GM23338 (cell line): ENCODE measurements around the gene LATS2. TPM values are rescaled to one million over a fixed set of nuclear protein-coding genes. Genes with fewer than 3 reads are reported as not detected.

ENCODE experiments used
- ATAC-seq: fragments of 200-7000 bp; cut with Tn5 transposase; 3 replicates; pipeline ENCODE4 v1.9.1; 2020
- DNase-seq: peaks from one replicate; pipeline ENCODE4 v3.0.0-alpha.2; 2015; ENCODE audit warnings: low spot score
- H2AFZ ChIP-seq: fragments of 200-600 bp; sonication (generic); 2 replicates; pipeline ENCODE4 v1.8.0; 2016; ENCODE audit warnings: antibody characterized with exemption, mild to moderate bottlenecking, moderate library complexity
- H3F3A ChIP-seq: fragments of 200-600 bp; sonication (generic); replicated peaks from 2 replicates; pipeline ENCODE4 v1.8.0; 2017; ENCODE audit warnings: antibody characterized with exemption, mixed run types, low read depth
- H3K27ac ChIP-seq: fragments of 200-600 bp; sonication (generic); 2 replicates; pipeline ENCODE4 v1.6.1; 2016; ENCODE audit warnings: low read depth
- H3K27me3 ChIP-seq: fragments of 200-600 bp; sonication (generic); 2 replicates; pipeline ENCODE4 v1.8.0; 2016; ENCODE audit warnings: mild to moderate bottlenecking, mixed run types, moderate library complexity; ENCODE audit not compliant: insufficient read depth
- H3K36me3 ChIP-seq: fragments of 200-600 bp; sonication (generic); 2 replicates; pipeline ENCODE4 v1.8.0; 2016; ENCODE audit warnings: mild to moderate bottlenecking; ENCODE audit not compliant: insufficient read depth
- H3K4me1 ChIP-seq: fragments of 200-600 bp; sonication (generic); 2 replicates; pipeline ENCODE4 v1.8.0; 2016; ENCODE audit warnings: mild to moderate bottlenecking, moderate library complexity; ENCODE audit not compliant: insufficient read depth
- H3K4me2 ChIP-seq: fragments of 200-600 bp; sonication (generic); 2 replicates; pipeline ENCODE4 v1.7.1; 2017; ENCODE audit warnings: mixed run types
- H3K4me3 ChIP-seq: fragments of 200-600 bp; sonication (generic); 2 replicates; pipeline ENCODE4 v1.6.1; 2016; ENCODE audit warnings: mixed run types
- H3K79me2 ChIP-seq: fragments of 200-600 bp; sonication (generic); replicated peaks from 2 replicates; pipeline ENCODE4 v1.8.0; 2017; ENCODE audit warnings: mild to moderate bottlenecking; ENCODE audit not compliant: insufficient read depth
- H3K9me2 ChIP-seq: fragments of 200-600 bp; sonication (generic); 2 replicates; pipeline ENCODE4 v1.8.0; 2017; ENCODE audit not compliant: insufficient read depth
- H4K20me1 ChIP-seq: fragments of 200-600 bp; sonication (generic); replicated peaks from 2 replicates; pipeline ENCODE4 v1.8.0; 2017; ENCODE audit warnings: mild to moderate bottlenecking; ENCODE audit not compliant: insufficient read depth
- H3K27ac Mint-ChIP-seq: 2 replicates; pipeline ENCODE4 v1.8.0; 2020; ENCODE audit warnings: inconsistent platforms, mild to moderate bottlenecking, moderate library complexity, mixed read lengths
- H3K27me3 Mint-ChIP-seq: 3 replicates; pipeline ENCODE4 v1.8.0; 2022; ENCODE audit warnings: low read depth, mild to moderate bottlenecking, moderate library complexity, mixed read lengths, inconsistent platforms; ENCODE audit not compliant: insufficient read depth, poor library complexity
- H3K36me3 Mint-ChIP-seq: 3 replicates; pipeline ENCODE4 v1.8.0; 2021; ENCODE audit warnings: low read depth, mild to moderate bottlenecking, inconsistent platforms, moderate library complexity, mixed read lengths
- H3K4me1 Mint-ChIP-seq: 3 replicates; pipeline ENCODE4 v1.8.0; 2020; ENCODE audit warnings: mild to moderate bottlenecking, inconsistent platforms, mixed read lengths
- H3K4me3 Mint-ChIP-seq: 3 replicates; pipeline ENCODE4 v1.8.0; 2021; ENCODE audit warnings: moderate library complexity, mild to moderate bottlenecking, inconsistent platforms, mixed read lengths
- H3K9me3 Mint-ChIP-seq: 3 replicates; pipeline ENCODE4 v1.8.0; 2020; ENCODE audit warnings: moderate library complexity, mild to moderate bottlenecking, inconsistent platforms, mixed read lengths
- CREB1 ChIP-seq: fragments of 250-450 bp; sonication (Bioruptor Pico); IDR thresholded peaks from 2 replicates; pipeline ENCODE4 v1.5.0; 2020; ENCODE audit warnings: low read depth, mild to moderate bottlenecking, moderate library complexity
- EZH2 ChIP-seq: fragments of 200-600 bp; sonication (generic); IDR thresholded peaks from one replicate; pipeline ENCODE4 v1.8.0; 2017; ENCODE audit warnings: antibody characterized with exemption, mild to moderate bottlenecking, low read depth; ENCODE audit not compliant: unreplicated experiment
- JUNB ChIP-seq: IDR thresholded peaks from one replicate; pipeline ENCODE4 v1.6.1; 2016; ENCODE audit warnings: antibody characterized with exemption; ENCODE audit not compliant: unreplicated experiment
- NANOG ChIP-seq: IDR thresholded peaks from 2 replicates; pipeline ENCODE4 v1.6.1; 2016; ENCODE audit warnings: antibody characterized with exemption, borderline replicate concordance
- POLR2AphosphoS5 ChIP-seq: IDR thresholded peaks from 2 replicates; pipeline ENCODE4 v1.6.1; 2016; ENCODE audit warnings: antibody characterized with exemption, low read depth
- STAT1 ChIP-seq: IDR thresholded peaks from one replicate; pipeline ENCODE4 v1.6.1; 2016; ENCODE audit warnings: antibody characterized with exemption; ENCODE audit not compliant: unreplicated experiment
- ZNF114 ChIP-seq: fragments of 250-450 bp; sonication (Bioruptor Pico); IDR thresholded peaks from 2 replicates; pipeline ENCODE4 v1.5.0; 2020; ENCODE audit warnings: mild to moderate bottlenecking, moderate library complexity
- polyA plus RNA-seq: library from polyadenylated mRNA; unstranded; fragments of >200 nt; fragmentation: Nextera tagmentation; extraction: Ambion mirVana; gene quantifications from 2 replicates; pipeline ENCODE4 v1.2.1, GENCODE V29; 2016
- total RNA-seq: library from RNA; depleted of rRNA; stranded (reverse); fragments of >200 nt; shearing (Covaris generic); gene quantifications from 2 replicates; pipeline ENCODE4 v1.2.3, GENCODE V29; 2014
- TF ChIP-seq, protein P1 (sequence below): IDR thresholded peaks from 2 replicates; pipeline ENCODE4 v1.6.1; 2016; ENCODE audit warnings: antibody characterized with exemption
- TF ChIP-seq, protein P2 (sequence below), 2 experiments: fragments of 200-600 bp in 1 of 2; sonication (generic) in 1 of 2; conservative IDR thresholded peaks; 2 replicates each; pipeline versions ENCODE4 v1.5.1 to v1.6.1; 2016 to 2017; ENCODE audit warnings: antibody characterized with exemption in 2 of 2, low read depth in 2 of 2, mild to moderate bottlenecking in 2 of 2, moderate library complexity in 1 of 2
- TF ChIP-seq, protein P3 (sequence below): IDR thresholded peaks from one replicate; pipeline ENCODE4 v1.6.1; 2018; ENCODE audit warnings: antibody characterized with exemption; ENCODE audit not compliant: unreplicated experiment

Gene LATS2
- total and polyA plus RNA-seq, 2 experiments from 2014 or later: 10.5 to 25.4 TPM

DNA sequence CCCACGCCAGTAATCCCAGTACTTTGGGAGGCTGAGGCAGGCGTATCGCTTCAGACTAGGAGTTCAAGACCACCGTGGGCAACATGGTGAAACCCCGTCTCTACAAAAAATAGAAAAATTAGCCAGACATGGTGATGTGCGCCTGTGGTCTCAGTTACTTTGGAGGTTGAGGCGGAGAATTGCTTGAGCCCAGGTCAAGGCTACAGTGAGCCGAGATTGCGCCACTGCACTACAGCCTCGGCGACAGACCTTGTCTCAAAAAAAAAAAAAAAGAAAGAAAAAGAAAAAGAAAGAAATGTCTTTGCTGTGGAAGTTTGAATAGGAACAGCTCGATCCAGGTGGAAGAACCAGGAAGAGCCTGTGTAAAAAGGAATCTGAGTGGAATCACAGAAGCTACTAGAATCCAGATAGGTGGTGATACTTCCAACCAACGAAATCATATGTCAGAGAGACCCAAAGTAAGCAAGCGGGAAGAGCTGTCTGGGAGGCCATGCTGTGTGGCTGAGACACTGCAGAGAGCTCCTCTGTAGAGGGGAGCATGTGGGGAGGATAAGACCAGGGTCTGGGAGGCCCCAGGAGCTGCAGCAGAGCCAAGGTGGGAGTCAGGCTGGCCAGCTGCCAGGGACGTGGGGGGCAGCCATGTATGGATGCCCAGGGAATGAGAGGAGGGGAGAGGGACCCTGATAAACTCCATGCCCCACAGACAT is 21.1 kb downstream of the LATS2 start:
- Mint-ChIP-seq H3K9me3 (no peaks in the 10 kb centered on the region), H3K36me3 (peaks cover 40% of the 10 kb centered on the region), H3K27me3 (peaks cover 6% of the 10 kb centered on the region), H3K27ac (peak overlapping the region; percentile 24; the same call in 1 of the 2 replicates), H3K4me3 (no peak overlapping the region), H3K4me1 (peaks cover 33% of the 10 kb centered on the region)
- ATAC-seq: peak; percentile 58
- Histone ChIP-seq H3K4me2 (no peak overlapping the region), H3F3A (peaks cover 6% of the 10 kb centered on the region; the same call in 1 of the 2 replicates), H3K79me2 (peaks cover 98% of the 10 kb centered on the region), H3K36me3 (peaks cover 9% of the 10 kb centered on the region), H3K4me1 (peaks cover 38% of the 10 kb centered on the region), H2AFZ (no peak overlapping the region), H4K20me1 (peaks cover 41% of the 10 kb centered on the region), H3K9me2 (no peaks in the 10 kb centered on the region), H3K4me3 (no peak overlapping the region), H3K27me3 (no peaks in the 10 kb centered on the region), H3K27ac (peak overlapping the region; percentile 89)
- TF ChIP-seq ZNF114 (no peak), EZH2 (no peak), STAT1 (no peak), JUNB (no peak), NANOG (no peak), CREB1 (CRISPR knock-in tag) (no peak)
- TF ChIP-seq, protein P1, sequence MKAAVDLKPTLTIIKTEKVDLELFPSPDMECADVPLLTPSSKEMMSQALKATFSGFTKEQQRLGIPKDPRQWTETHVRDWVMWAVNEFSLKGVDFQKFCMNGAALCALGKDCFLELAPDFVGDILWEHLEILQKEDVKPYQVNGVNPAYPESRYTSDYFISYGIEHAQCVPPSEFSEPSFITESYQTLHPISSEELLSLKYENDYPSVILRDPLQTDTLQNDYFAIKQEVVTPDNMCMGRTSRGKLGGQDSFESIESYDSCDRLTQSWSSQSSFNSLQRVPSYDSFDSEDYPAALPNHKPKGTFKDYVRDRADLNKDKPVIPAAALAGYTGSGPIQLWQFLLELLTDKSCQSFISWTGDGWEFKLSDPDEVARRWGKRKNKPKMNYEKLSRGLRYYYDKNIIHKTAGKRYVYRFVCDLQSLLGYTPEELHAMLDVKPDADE: no peak
- TF ChIP-seq, protein P2, sequence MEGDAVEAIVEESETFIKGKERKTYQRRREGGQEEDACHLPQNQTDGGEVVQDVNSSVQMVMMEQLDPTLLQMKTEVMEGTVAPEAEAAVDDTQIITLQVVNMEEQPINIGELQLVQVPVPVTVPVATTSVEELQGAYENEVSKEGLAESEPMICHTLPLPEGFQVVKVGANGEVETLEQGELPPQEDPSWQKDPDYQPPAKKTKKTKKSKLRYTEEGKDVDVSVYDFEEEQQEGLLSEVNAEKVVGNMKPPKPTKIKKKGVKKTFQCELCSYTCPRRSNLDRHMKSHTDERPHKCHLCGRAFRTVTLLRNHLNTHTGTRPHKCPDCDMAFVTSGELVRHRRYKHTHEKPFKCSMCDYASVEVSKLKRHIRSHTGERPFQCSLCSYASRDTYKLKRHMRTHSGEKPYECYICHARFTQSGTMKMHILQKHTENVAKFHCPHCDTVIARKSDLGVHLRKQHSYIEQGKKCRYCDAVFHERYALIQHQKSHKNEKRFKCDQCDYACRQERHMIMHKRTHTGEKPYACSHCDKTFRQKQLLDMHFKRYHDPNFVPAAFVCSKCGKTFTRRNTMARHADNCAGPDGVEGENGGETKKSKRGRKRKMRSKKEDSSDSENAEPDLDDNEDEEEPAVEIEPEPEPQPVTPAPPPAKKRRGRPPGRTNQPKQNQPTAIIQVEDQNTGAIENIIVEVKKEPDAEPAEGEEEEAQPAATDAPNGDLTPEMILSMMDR (conservative IDR thresholded peaks at IDR 0.05; ENCODE audit: low read depth in 2 of 2): no peak
- no peak for DNase-seq

DNA sequence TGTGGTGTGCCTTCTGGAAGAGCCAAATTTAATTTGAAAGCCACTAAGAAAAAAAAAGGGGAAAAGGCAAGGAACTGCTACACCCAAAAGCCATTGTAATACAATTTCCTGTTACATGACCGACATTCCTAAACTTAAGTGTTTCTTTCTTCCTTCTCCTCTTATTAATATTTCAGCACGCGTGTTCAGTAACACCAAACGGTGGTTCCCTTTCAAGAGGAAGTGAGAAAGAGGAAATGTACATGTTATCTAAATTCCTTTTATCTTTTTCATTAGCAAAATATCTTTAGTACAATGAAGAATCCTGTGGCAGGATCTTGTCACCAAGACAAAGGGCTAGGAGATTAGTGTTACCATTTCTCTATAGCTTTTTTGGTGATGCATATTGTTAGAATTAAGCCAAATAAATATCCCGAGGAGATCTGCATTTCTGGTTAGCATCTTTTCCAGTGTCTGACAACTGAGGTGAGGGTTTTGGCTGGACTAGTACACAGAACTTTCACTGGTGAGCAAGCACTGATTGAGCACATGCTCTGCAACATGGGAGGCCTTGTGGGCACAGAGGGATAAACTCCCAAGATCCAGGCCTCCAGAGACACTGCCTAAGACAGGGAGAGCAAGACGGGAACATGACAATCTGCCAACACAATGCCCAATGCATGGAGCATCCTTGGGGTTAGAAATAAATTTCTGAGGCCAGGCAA is 22.1 kb downstream of the LATS2 start:
- Mint-ChIP-seq H3K27me3 (peaks cover 6% of the 10 kb centered on the region), H3K4me1 (peaks cover 43% of the 10 kb centered on the region), H3K9me3 (no peaks in the 10 kb centered on the region), H3K36me3 (peaks cover 30% of the 10 kb centered on the region), H3K4me3 (peak overlapping the region; percentile 12; the same call in 1 of the 3 replicates), H3K27ac (peak overlapping the region; percentile 61)
- Histone ChIP-seq H3K36me3 (no peaks in the 10 kb centered on the region; the same call in 1 of the 2 replicates), H3K27ac (peak overlapping the region; percentile 89), H3K9me2 (no peaks in the 10 kb centered on the region), H3K27me3 (no peaks in the 10 kb centered on the region), H4K20me1 (peaks cover 39% of the 10 kb centered on the region), H3F3A (peaks cover 5% of the 10 kb centered on the region; the same call in 1 of the 2 replicates), H3K4me1 (peaks cover 48% of the 10 kb centered on the region), H3K4me2 (0 out of 2 replicates have a peak overlapping the region, but pooled peaks have one; percentile 0), H3K4me3 (no peak overlapping the region), H3K79me2 (peaks cover 98% of the 10 kb centered on the region), H2AFZ (no peak overlapping the region)
- peak; percentile 15; the same call in 2 of the 3 replicates for ATAC-seq
- no peak for DNase-seq
- no peak for TF ChIP-seq JUNB
- TF ChIP-seq POLR2AphosphoS5: no peak
- no peak for TF ChIP-seq ZNF114
- TF ChIP-seq, protein P3, sequence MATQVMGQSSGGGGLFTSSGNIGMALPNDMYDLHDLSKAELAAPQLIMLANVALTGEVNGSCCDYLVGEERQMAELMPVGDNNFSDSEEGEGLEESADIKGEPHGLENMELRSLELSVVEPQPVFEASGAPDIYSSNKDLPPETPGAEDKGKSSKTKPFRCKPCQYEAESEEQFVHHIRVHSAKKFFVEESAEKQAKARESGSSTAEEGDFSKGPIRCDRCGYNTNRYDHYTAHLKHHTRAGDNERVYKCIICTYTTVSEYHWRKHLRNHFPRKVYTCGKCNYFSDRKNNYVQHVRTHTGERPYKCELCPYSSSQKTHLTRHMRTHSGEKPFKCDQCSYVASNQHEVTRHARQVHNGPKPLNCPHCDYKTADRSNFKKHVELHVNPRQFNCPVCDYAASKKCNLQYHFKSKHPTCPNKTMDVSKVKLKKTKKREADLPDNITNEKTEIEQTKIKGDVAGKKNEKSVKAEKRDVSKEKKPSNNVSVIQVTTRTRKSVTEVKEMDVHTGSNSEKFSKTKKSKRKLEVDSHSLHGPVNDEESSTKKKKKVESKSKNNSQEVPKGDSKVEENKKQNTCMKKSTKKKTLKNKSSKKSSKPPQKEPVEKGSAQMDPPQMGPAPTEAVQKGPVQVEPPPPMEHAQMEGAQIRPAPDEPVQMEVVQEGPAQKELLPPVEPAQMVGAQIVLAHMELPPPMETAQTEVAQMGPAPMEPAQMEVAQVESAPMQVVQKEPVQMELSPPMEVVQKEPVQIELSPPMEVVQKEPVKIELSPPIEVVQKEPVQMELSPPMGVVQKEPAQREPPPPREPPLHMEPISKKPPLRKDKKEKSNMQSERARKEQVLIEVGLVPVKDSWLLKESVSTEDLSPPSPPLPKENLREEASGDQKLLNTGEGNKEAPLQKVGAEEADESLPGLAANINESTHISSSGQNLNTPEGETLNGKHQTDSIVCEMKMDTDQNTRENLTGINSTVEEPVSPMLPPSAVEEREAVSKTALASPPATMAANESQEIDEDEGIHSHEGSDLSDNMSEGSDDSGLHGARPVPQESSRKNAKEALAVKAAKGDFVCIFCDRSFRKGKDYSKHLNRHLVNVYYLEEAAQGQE: no peak
- TF ChIP-seq, protein P2 (conservative IDR thresholded peaks at IDR 0.05; ENCODE audit: low read depth in 2 of 2): no peak
- TF ChIP-seq STAT1: no peak
- TF ChIP-seq CREB1 (CRISPR knock-in tag): no peak
- TF ChIP-seq EZH2: no peak
